GM12872 (cell line): ENCODE results near the gene RALGPS2.

Experiments used
- CTCF ChIP-seq: IDR thresholded peaks from 3 replicates; pipeline ENCODE4 v1.5.1; 2011; ENCODE audit warnings: low read depth, mild to moderate bottlenecking, low read length, moderate library complexity; ENCODE audit not compliant: insufficient read depth

RALGPS2 gene

GRCh38 chr1:178921499-178921898 is 196.5 kb downstream of the RALGPS2 start:
- TF ChIP-seq CTCF = no peak

GRCh38 chr1:178923512-178923911 is 198.5 kb downstream of the RALGPS2 start:
- no peak for TF ChIP-seq CTCF

GRCh38 chr1:178926046-178926445 is 201.0 kb downstream of the RALGPS2 start:
- TF ChIP-seq CTCF = no peak

- no peak for TF ChIP-seq CTCF
Measured at GRCh38 chr1:178927003-178927402, 202.0 kb downstream of the RALGPS2 start.

- TF ChIP-seq CTCF = no peak
Measured at GRCh38 chr1:178928041-178928440, 203.0 kb downstream of the RALGPS2 start.

- no peak for TF ChIP-seq CTCF
Measured at GRCh38 chr1:178928976-178929375, 203.9 kb downstream of the RALGPS2 start.

- TF ChIP-seq CTCF = no peak
Measured at GRCh38 chr1:178931858-178932551, 207.0 kb downstream of the RALGPS2 start.
